Activated CD8-positive, alpha-beta memory T cell treated with anti-CD3 and anti-CD28 coated beads for 1 hour (primary cell): ENCODE data around the gene PTPRC.
"Not testable (repeated sequence)": the region's sequence is repeated elsewhere in the genome, so short reads cannot be mapped to it uniquely, and the experiment has no call there.

ENCODE experiments used
- DNase-seq, 2 donors: peaks; one replicate each; pipeline ENCODE4 v3.0.0-alpha.2; 2020; ENCODE audit warnings: low read depth in 1 of 2; ENCODE audit errors: extremely low read depth in 1 of 2

The PTPRC gene, protein sequence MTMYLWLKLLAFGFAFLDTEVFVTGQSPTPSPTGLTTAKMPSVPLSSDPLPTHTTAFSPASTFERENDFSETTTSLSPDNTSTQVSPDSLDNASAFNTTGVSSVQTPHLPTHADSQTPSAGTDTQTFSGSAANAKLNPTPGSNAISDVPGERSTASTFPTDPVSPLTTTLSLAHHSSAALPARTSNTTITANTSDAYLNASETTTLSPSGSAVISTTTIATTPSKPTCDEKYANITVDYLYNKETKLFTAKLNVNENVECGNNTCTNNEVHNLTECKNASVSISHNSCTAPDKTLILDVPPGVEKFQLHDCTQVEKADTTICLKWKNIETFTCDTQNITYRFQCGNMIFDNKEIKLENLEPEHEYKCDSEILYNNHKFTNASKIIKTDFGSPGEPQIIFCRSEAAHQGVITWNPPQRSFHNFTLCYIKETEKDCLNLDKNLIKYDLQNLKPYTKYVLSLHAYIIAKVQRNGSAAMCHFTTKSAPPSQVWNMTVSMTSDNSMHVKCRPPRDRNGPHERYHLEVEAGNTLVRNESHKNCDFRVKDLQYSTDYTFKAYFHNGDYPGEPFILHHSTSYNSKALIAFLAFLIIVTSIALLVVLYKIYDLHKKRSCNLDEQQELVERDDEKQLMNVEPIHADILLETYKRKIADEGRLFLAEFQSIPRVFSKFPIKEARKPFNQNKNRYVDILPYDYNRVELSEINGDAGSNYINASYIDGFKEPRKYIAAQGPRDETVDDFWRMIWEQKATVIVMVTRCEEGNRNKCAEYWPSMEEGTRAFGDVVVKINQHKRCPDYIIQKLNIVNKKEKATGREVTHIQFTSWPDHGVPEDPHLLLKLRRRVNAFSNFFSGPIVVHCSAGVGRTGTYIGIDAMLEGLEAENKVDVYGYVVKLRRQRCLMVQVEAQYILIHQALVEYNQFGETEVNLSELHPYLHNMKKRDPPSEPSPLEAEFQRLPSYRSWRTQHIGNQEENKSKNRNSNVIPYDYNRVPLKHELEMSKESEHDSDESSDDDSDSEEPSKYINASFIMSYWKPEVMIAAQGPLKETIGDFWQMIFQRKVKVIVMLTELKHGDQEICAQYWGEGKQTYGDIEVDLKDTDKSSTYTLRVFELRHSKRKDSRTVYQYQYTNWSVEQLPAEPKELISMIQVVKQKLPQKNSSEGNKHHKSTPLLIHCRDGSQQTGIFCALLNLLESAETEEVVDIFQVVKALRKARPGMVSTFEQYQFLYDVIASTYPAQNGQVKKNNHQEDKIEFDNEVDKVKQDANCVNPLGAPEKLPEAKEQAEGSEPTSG (N-terminal part only)

GRCh38 chr1:198638894-198639635 lies at the start of gene PTPRC:
TSS of gene PTPRC (plus strand) at chr1:198639040. CDS start at chr1:198639269, 229 bp downstream.
- DNase-seq, result no peak

GRCh38 chr1:198590454-198590853 lies 48.4 kb upstream of the PTPRC start:
- DNase-seq, result no peak

DNA sequence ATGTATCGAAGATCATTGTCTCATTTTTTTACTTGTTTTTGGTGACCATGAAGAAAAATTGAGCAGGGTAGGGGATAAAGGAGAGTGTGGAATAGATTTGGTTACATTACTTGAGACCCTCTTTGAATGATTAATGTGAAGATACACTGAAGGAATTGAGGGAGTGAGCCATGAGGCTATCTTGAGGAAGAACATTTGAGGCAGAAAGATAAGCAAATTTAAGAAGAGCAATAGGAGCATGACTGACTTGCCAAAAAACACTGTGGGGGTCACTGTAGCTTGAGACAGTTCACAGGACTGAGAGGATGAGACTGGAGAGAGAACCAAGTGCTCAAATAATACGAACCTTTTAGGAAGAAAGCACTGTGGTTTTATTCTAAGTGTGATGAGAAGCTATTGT lies 43.1 kb upstream of the PTPRC start:
- no peak for DNase-seq

DNA sequence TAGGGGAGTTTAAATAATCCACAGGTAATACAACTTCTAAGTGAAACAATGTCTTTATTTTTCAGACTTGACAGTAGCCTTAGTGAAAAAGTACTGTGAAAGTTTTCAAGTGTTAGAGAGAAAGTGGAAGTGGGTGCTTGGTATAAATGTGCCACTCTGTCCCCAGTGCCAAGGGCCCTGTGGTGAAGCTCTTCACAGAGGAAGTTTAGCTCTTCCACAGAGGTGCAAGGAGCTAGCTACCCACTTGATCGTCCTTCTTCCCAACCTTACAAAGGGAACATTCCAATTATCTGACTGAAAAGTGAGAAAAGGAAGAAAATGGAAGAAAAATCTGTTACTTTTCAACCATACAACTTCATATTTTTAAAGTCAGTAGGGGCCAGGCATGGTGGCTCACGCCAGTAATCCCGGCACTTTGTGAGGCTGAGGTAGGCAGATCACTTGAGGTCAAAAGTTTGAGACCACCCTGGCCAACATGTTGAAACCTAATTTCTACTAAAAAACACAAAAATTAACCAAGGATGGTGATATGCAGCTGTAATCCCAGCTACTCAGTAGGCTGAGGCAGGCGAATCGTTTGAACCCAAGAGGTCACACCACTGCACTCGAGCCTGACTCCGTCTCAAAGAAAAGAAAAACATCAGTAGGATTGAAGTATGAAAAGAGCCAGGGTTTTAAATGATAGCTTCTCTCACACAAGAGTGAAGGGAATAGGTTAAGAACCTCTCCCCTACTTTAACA lies 41.0 kb upstream of the PTPRC start:
- DNase-seq, result no peak

DNA sequence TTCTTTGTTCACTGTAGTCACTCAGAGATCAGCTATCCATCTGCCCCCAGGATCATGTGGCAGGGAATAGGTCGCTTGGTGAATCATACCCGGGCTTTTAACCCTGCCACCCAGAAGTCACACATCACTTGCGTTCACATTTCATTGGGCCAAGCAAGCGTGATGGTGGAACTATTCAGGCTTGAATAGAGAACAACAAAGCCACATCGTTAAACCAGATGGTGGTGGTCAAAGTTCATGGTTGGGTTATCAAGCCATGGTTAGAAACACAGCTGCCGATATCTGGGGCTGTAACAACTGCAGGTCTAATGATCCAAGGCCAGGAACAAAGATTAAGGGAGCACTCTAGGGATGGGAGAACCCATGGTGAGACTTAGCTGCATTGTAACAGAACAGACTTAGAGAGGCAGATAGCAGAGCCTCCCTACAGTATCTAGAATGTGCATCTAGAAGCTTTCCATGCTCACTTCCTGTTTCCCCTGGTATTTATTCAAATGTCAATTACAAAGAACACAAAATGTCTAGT lies 40.0 kb upstream of the PTPRC start:
- no peak for DNase-seq

GRCh38 chr1:198599749-198600148 lies 39.1 kb upstream of the PTPRC start:
- no peak for DNase-seq

- DNase-seq, result no peak
Observed at GRCh38 chr1:198600906-198601305, 37.9 kb upstream of the PTPRC start.

DNA sequence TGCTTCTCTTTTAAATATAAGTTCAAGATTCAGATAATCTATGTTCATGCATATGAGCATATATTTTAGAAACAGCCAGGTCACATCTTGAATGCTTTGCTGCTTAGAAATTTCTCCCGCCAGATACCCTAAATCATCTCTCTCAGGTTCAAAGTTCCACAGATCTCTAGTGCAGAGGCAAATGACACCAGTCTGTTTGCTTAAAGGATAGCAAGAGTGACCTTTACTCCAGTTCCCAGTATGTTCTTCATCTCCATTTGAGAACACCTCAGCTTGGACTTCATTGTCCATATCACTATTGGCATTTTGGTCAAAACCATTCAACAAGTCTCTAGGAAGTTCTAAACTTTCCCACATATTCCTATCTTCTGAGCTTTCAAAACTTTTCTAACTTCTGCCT lies 37.5 kb upstream of the PTPRC start:
- DNase-seq, result not testable (repeated sequence)

GRCh38 chr1:198601936-198602889 lies 36.6 kb upstream of the PTPRC start:
- no peak for DNase-seq

GRCh38 chr1:198604975-198605374 lies 33.9 kb upstream of the PTPRC start:
- DNase-seq, result no peak

DNA sequence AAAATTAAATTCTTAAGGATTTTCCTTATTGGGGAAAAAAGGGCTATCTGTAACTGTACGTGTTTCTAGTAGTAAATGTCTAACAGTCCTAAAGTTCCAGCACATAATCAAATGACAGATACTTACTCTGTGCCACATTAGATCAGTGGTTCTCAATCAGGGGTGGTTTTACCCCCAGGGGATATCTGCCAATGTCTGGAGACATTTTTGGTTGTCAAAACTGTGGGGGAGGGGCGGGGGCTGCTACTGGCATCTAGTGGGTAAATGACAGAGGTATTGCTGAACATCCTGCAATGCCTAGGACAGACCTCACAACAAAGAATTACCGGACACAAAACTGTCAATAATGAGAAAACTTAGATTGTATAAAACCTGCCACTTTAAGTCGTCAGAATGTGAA lies 33.4 kb upstream of the PTPRC start:
- no peak for DNase-seq

DNA sequence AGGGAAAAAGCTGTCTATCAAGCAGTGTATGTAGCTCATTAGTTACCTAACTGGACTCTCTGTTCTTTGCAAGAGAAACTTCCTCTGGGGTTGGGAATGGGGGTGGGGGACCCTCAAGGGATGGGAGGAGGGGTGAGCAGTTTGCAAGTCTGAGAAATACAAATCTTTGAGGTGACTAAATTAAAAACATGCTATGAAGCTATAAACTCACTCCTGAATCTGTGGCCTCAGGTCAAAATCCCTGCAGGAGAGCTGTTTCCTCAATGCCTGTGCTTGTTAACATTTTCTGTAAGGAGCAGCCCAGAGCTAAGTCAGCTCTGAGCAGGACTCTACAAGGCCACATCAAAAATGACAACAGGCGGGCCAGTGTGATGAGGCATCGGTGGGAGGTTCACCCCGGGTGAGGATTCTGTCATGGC lies 32.8 kb upstream of the PTPRC start:
- DNase-seq, result no peak

DNA sequence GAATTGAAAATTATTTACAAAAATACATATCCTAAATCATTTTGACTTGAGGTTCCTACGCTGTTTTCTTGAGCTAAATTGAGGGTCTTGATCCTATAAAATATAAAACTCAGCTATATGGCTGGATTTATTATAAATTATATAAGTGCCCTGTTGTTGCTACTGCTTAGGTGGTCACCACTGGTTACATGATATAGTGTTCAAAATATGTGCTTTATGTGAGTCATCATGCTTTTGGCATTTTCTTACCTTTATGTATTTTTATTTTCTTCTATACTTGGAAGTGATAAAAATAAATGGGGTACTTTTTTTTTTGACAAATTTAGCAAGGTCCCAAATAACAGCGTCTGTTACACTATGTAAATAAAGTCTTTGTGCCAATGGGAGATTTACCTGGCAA lies 31.1 kb upstream of the PTPRC start:
- DNase-seq, result no peak

DNA sequence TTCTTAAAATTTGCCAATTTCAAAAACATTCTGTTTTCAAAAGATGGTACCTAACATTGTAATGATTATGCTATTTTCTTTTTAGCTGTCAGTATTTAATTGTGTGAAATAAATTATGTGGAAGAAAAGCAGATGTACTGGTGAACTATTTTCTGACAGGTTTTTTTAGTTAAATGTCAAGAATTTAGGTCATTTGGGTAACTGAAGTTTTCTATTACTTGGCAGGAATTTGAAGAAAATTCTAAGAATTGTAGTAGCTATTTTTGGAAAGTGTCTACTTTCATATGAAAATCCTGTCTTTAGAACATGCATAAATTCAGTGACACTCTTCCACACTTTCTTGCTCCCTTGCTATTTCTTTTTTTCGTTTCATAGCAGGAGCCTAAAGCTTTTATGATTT lies 28.5 kb upstream of the PTPRC start:
- DNase-seq, result no peak

DNA sequence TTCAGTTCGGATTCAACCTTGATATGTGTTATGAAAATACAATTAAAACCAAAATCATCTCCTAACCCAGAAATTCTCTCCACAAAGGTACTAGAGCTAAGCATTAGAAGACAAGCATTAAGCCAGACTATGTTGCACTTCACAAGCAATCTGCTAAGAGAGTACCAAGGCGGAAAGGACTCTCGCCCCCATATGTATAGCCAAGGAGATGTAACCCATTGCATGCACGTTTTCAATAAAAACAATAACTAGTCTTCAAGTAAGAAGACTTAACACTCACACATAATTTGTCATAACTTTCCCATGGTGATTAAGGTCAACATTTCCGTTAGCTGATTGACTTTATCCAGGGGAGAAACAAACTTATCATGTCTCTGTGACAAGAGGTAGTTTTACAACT lies 27.6 kb upstream of the PTPRC start:
- DNase-seq, result no peak

DNA sequence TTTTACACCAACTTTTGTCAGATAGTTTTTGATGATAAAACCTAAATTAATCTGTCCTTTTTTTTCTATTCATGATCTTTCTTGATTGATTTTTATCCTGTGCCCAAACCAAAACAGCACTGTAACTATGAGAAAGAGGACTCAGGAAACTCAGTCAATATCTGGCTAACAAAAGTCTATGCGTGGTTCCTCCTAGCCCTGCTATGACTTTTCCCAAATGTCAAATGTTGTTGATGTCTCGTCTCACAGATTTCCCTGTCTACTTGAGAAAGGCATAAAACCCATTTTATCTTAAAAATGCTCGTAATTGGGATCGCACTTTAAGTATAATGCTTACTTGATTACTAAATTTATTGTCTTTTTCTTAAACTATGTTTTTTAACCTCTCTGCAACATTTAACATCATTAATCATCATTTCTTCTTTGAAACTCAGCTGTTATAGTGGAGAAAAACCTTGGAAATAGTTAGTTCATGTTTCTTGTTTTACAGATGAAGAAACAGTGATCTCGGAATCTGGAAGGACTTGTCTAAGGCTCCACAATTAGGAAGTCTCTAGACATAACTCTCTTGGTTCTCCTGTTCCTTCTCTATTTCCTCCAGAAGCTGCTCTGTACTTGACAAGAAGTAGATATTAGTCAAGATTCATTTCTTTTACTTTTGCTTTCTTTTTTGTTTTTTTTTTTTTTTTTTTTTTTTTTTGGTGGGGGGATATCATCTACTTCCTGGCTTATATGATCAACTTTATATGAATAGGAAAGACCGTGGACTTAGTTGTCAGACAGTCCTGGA lies 26.2 kb upstream of the PTPRC start:
- no peak for DNase-seq

DNA sequence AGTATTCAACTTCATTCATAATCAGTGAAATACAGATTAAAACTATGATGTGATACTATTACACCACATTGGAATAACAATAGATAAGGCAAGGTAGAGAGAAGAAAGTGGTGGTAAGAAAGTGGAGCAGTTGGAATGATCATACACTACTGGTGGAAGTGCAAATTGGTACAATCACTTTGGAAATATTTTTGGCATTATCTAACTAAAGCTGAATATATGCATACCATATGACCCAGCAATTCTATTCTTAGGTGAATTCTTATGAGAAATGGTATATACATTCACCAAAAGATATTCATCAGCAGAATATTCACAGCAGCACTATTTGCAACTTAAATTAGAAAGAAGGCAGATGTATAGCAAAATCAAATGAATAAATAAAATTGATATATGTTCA lies 21.4 kb upstream of the PTPRC start:
- no peak for DNase-seq
